Adipose tissue (tissue), 3 donors: ENCODE data around the gene TMEM191C. TPM values are rescaled to one million over a fixed set of nuclear protein-coding genes. Genes with fewer than 3 reads are reported as not detected.
"Not testable (repeated sequence)": the region's sequence is repeated elsewhere in the genome, so short reads cannot be mapped to it uniquely, and the experiment has no call there.

Source experiments
- H3K27ac ChIP-seq: one replicate; pipeline ENCODE4 v1.5.1; 2013; ENCODE audit warnings: low read depth, low read length
- WGBS, 3 donors: extraction: QIAGEN DNeasy Blood & Tissue Kit; methylation state at CpG; one replicate each; pipeline ENCODE4 v1.1.7; 2013; 5-methylcytosine and 5-hydroxymethylcytosine counted together
- polyA plus RNA-seq, 3 donors: library from polyadenylated mRNA; stranded (reverse); fragments of 200-250 nt; gene quantifications; one replicate each; pipeline ENCODE4 v1.2.3, GENCODE V29; 2013
- donor health status: healthy with polysubstance abuse.
- donor health status: Bipolar disorder and iron deficiency.
- donor health status: healthy.

The TMEM191C gene
- polyA plus RNA-seq, 3 donors, result 0.15 to 1.1 (median 0.64) TPM

DNA sequence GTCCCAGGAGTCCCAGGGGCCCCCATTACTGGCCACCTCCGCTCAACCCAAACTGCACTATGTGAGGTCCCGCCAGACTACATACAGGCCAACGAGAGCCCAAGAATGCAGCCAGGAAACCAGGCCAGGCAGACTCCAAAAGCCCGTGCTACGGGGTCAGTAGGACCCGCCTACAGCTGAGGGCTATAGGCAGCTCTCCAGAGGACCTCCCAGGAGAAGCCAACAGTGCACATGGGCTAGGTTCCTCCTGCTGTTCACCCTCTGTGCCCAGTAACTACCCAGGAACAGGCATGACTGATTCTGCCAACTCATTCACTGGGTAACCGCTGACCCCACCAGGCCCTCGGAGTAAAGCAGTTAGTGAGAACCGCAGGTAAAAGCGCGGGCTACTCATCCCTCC lies 44.8 kb downstream of the TMEM191C start:
- 71 to 80% (median 74%) methylated on average over 2 to 5 of the region's 11 CpGs for WGBS, 3 donors
- H3K27ac ChIP-seq, result not testable (repeated sequence)

DNA sequence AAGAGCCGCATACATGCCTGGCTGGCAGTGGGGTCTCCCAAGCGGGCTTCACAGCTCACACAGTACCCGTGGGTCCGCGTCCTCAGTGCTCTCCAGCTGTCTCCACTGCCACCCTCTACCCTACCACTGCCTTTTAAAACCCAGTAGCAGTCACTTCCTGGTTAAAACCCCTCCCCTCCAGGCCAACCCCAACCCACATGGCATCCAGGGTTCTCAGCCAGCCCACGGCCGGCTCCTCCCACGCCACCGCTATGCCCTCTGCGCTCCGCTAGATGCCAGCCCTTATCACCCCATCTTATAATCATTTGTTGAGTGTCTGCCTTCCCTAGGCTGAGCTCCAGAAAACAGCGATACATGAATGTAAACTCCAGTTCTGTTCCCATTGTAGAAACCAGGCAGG lies 46.9 kb downstream of the TMEM191C start:
- not testable (repeated sequence) for H3K27ac ChIP-seq
- WGBS, 3 donors, result 17% methylated on average over 1 of the region's 12 CpGs; no CpG with 5 or more reads in 2 of the 3 donors

DNA sequence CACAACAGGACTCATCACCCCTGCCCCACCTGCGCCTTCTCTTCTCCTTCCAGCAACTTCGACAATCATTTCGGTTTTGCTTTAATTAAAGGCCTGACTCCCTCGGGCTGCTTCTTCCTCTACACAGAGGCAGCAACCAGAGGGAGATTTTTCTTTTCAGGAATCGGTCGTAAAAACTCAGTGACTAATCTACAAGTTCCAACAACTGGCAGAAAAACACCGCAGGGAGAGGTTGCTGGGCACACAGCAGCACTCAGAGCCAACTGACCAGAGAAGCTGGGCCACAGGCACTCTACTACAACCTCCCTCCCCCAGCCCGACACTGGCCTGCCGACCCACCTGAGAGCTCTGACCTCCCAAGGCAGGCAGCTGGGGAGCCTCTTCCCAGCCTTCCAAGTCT lies 48.0 kb downstream of the TMEM191C start:
- no CpG with 5 or more reads among the region's 9 CpGs for WGBS, 3 donors

DNA sequence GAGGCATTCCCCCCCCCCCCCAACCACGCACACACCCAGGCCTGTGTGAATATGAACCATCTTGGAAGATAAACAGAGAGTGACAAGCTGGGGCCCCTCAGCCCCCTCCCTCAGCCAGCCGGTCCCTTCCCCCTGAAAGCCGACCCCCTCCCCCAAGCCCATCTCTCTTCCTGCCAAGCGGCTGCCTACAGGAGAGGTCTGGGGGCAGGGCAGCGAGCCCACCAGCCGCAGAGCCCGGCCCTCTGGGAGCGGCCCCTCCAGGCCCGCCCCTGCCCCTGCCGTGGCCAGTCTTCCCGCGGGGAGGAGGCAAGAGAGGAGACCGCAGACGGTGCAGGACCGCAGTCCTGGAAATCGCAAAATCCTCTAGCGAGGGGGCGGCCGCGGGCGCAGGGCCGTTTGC lies 49.3 kb downstream of the TMEM191C start:
- not testable (repeated sequence) for H3K27ac ChIP-seq
- WGBS, 3 donors, result no CpG with 5 or more reads among the region's 22 CpGs

More for the DNA sequence above, 48.0 kb downstream of the TMEM191C start:
- not testable (repeated sequence) for H3K27ac ChIP-seq

DNA sequence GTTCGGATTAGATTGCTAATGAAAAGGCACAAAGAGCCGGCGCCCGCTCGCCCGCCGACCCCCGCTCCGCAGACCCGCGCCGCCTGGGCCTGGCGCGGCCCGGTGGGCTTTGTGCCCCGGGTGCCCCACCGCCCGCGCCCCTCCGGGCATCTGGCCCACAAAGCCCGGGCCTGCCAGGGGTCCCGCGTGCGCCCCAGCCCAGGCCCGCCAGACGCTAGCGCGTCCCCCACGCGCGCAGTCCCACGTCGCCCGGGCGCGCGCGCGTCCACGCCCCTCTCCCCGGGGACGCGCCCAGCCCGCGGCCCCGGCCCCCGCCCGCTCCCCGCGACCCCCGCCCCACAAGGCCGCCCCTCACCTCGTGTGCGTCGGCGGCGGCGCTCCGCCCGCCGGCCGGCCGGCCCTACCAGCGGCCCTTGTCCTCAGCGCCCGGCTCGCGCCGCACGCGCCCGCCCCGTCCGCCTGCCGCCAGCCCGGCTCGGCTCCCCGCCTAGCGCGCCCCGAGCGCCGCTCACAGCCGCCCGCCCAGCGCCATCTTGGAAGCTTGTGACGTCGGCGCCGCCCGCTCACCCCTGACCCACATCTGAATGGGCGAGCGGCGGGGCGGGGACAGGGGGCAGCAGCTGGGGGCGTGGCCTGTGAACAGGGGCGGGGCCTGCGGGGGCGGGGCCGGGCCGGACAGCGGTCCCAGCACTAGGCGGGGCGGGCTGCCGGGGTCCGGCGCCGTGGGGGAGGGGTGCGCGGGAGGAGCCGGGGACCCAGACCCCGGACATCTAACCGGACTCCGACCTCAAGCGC lies 50.0 kb downstream of the TMEM191C start:
- WGBS, 3 donors, result no CpG with 5 or more reads among the region's 115 CpGs
- not testable (repeated sequence) for H3K27ac ChIP-seq

Other genes with a start within 250 kb of the TMEM191C start
- under 1 TPM in 1 of 3 donors, not detected in 2; 0.08 TPM for gene RIMBP3B, start 83.6 kb upstream of the TMEM191C start, polyA plus RNA-seq
- gene HIC2, start 50.0 kb upstream of the TMEM191C start, polyA plus RNA-seq, result 1 to 10 TPM in 2 of 3 donors, under 1 TPM in 1; 0.98 to 2.0 (median 1.6) TPM
- gene RIMBP3C, start 84.1 kb downstream of the TMEM191C start, polyA plus RNA-seq, result under 1 TPM in 2 of 3 donors, not detected in 1; 0.01 TPM
- 10 to 100 TPM; 21.4 to 56.3 (median 47.6) TPM for gene UBE2L3, start 100.3 kb downstream of the TMEM191C start, polyA plus RNA-seq
- gene YDJC, start 162.6 kb downstream of the TMEM191C start, polyA plus RNA-seq, result 10 to 100 TPM in 2 of 3 donors, 1 to 10 TPM in 1; 6.1 to 34.7 (median 12.2) TPM
- 1 to 10 TPM in 1 of 3 donors, under 1 TPM in 2; 0.15 to 1.0 (median 0.67) TPM for gene CCDC116, start 165.4 kb downstream of the TMEM191C start, polyA plus RNA-seq
- 10 to 100 TPM; 18.1 to 69.9 (median 43.6) TPM for gene SDF2L1, start 174.9 kb downstream of the TMEM191C start, polyA plus RNA-seq
- 10 to 100 TPM; 12.5 to 18.8 (median 16.6) TPM for gene PPIL2, start 198.6 kb downstream of the TMEM191C start, polyA plus RNA-seq